ENCODE measurements around the gene TREM1. TPM values are rescaled to one million over a fixed set of nuclear protein-coding genes. Genes with fewer than 3 reads are reported as not detected.

TREM1 gene
- total RNA-seq, 4 donors from 2014 or later = 0.59 to 2.3 (median 1.0) TPM

- TF ChIP-seq, protein P1, sequence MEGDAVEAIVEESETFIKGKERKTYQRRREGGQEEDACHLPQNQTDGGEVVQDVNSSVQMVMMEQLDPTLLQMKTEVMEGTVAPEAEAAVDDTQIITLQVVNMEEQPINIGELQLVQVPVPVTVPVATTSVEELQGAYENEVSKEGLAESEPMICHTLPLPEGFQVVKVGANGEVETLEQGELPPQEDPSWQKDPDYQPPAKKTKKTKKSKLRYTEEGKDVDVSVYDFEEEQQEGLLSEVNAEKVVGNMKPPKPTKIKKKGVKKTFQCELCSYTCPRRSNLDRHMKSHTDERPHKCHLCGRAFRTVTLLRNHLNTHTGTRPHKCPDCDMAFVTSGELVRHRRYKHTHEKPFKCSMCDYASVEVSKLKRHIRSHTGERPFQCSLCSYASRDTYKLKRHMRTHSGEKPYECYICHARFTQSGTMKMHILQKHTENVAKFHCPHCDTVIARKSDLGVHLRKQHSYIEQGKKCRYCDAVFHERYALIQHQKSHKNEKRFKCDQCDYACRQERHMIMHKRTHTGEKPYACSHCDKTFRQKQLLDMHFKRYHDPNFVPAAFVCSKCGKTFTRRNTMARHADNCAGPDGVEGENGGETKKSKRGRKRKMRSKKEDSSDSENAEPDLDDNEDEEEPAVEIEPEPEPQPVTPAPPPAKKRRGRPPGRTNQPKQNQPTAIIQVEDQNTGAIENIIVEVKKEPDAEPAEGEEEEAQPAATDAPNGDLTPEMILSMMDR (IDR thresholded peaks at IDR 0.05) = no peak
- no peak for TF ChIP-seq POLR2A (IDR thresholded peaks at IDR 0.05)
- Histone ChIP-seq H3K9me3 (no peaks in the 10 kb centered on the region), H3K4me1 (peaks cover 0 to 4% (median 0%) of the 10 kb centered on the region in 3 donors), H3K27ac (no peak overlapping the region), H3K27me3 (peaks cover 0 to 46% (median 0%) of the 10 kb centered on the region in 4 donors), H3K36me3 (no peaks in the 10 kb centered on the region), H3K4me3 (no peak overlapping the region)
- 60 to 67% methylated on average over 1 of the region's 1 CpG for WGBS, 2 donors
- intact Hi-C loops (cut with DNase I) = no loop called here
- DNase-seq = no peak
Measured at GRCh38 chr6:41291717-41292116, 5.2 kb upstream of the TREM1 start.

GRCh38 chr6:41289815-41290214 lies 3.3 kb upstream of the TREM1 start:
- Histone ChIP-seq H3K27me3 (peaks cover 0 to 47% (median 0%) of the 10 kb centered on the region in 4 donors), H3K4me3 (no peak overlapping the region), H3K27ac (no peak overlapping the region), H3K36me3 (no peaks in the 10 kb centered on the region), H3K4me1 (peaks cover 0 to 4% (median 0%) of the 10 kb centered on the region in 3 donors), H3K9me3 (no peaks in the 10 kb centered on the region)
- TF ChIP-seq POLR2A (IDR thresholded peaks at IDR 0.05) = no peak
- TF ChIP-seq, protein P1 (IDR thresholded peaks at IDR 0.05) = no peak
- intact Hi-C loops (cut with DNase I) = no loop called here
- WGBS, 2 donors = 71 to 86% methylated on average over 2 to 4 of the region's 4 CpGs
- no peak for DNase-seq

- 78 to 81% methylated on average over 2 of the region's 2 CpGs for WGBS, 2 donors
- intact Hi-C loops (cut with DNase I) = no loop called here
Measured at GRCh38 chr6:41288754-41289129, 2.3 kb upstream of the TREM1 start.

GRCh38 chr6:41288030-41288753 lies 1.7 kb upstream of the TREM1 start:
- intact Hi-C loops (cut with DNase I) = no loop called here
- DNase-seq = no peak
- no peaks in the 10 kb centered on the region for H3K9me3 ChIP-seq

More at GRCh38 chr6:41288754-41289129, 2.3 kb upstream of the TREM1 start:
- Histone ChIP-seq H3K9me3 (no peaks in the 10 kb centered on the region), H3K27ac (no peak overlapping the region), H3K4me3 (no peak overlapping the region), H3K4me1 (peaks cover 0 to 4% (median 0%) of the 10 kb centered on the region in 3 donors), H3K27me3 (peaks cover 0 to 47% (median 0%) of the 10 kb centered on the region in 4 donors), H3K36me3 (no peaks in the 10 kb centered on the region)
- no peak for DNase-seq
- TF ChIP-seq, protein P1 (IDR thresholded peaks at IDR 0.05) = no peak
- no peak for TF ChIP-seq POLR2A (IDR thresholded peaks at IDR 0.05)

DNA sequence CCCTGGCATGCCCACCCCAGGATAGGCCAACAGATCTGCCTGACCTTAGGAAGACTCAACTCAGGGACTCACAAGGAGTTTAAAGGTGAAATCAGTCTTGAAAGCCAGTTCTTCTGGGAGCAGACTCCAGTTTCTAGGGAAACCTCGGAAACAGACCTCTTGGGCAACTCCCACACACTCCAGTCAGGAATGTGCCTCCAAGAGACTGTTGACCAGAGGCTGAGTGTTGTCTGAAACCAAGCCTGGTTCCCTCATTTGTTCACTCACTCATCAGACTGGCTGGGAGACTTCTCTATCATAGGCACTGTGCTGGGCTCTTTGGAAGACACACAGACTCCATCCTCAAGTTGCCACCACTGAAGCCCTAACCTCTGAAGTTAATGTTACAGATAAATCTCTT lies 1.8 kb downstream of the TREM1 start:
- 50 to 78% methylated on average over 1 of the region's 1 CpG for WGBS, 2 donors
- H3K36me3 ChIP-seq = no peaks in the 10 kb centered on the region
- intact Hi-C loops (cut with DNase I) = no loop called here
- H3K4me3 ChIP-seq = no peak overlapping the region
- no peak for DNase-seq
- no peak for TF ChIP-seq POLR2A (IDR thresholded peaks at IDR 0.05)
- TF ChIP-seq, protein P1 (IDR thresholded peaks at IDR 0.05) = no peak
- H3K27ac ChIP-seq = no peak overlapping the region
- no peaks in the 10 kb centered on the region for H3K9me3 ChIP-seq
- peaks cover 0 to 30% (median 0%) of the 10 kb centered on the region in 4 donors for H3K27me3 ChIP-seq
- peaks cover 0 to 4% (median 0%) of the 10 kb centered on the region in 3 donors for H3K4me1 ChIP-seq

More at GRCh38 chr6:41288030-41288753, 1.7 kb upstream of the TREM1 start:
- peaks cover 0 to 44% (median 0%) of the 10 kb centered on the region in 4 donors for H3K27me3 ChIP-seq
- 36 to 42% methylated on average over 6 of the region's 6 CpGs for WGBS, 2 donors
- no peaks in the 10 kb centered on the region for H3K36me3 ChIP-seq
- TF ChIP-seq, protein P1 (IDR thresholded peaks at IDR 0.05) = no peak
- no peak for TF ChIP-seq POLR2A (IDR thresholded peaks at IDR 0.05)
- no peak overlapping the region for H3K4me3 ChIP-seq
- no peak overlapping the region for H3K27ac ChIP-seq
- peaks cover 0 to 4% (median 0%) of the 10 kb centered on the region in 3 donors for H3K4me1 ChIP-seq

Measured in esophagus squamous epithelium (tissue), 5 donors.